Measurements from ENCODE around the gene SLC37A4. TPM values are rescaled to one million over a fixed set of nuclear protein-coding genes. Genes with fewer than 3 reads are reported as not detected.

SLC37A4 gene
- total and polyA plus RNA-seq, 3 donors from 2014 or later = 23.8 to 27.7 (median 26.0) TPM

- Histone ChIP-seq H3K4me1 (peaks cover 15% of the 10 kb centered on the region), H3K36me3 (ENCODE audit: low read depth, missing control alignments) (no peaks in the 10 kb centered on the region), H3K27me3 (no peaks in the 10 kb centered on the region), H3K4me3 (no peak overlapping the region), H3K27ac (no peak overlapping the region), H3K9me3 (no peaks in the 10 kb centered on the region)
- intact Hi-C loops (cut with DNase I; ENCODE audit: low total_unique reads) = no loop called here
- no peak for DNase-seq
- TF ChIP-seq POLR2A (IDR thresholded peaks at IDR 0.05) = no peak
- TF ChIP-seq, protein P1, sequence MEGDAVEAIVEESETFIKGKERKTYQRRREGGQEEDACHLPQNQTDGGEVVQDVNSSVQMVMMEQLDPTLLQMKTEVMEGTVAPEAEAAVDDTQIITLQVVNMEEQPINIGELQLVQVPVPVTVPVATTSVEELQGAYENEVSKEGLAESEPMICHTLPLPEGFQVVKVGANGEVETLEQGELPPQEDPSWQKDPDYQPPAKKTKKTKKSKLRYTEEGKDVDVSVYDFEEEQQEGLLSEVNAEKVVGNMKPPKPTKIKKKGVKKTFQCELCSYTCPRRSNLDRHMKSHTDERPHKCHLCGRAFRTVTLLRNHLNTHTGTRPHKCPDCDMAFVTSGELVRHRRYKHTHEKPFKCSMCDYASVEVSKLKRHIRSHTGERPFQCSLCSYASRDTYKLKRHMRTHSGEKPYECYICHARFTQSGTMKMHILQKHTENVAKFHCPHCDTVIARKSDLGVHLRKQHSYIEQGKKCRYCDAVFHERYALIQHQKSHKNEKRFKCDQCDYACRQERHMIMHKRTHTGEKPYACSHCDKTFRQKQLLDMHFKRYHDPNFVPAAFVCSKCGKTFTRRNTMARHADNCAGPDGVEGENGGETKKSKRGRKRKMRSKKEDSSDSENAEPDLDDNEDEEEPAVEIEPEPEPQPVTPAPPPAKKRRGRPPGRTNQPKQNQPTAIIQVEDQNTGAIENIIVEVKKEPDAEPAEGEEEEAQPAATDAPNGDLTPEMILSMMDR (IDR thresholded peaks at IDR 0.05) = no peak
- WGBS, 2 donors = 88 to 92% methylated on average over 5 of the region's 5 CpGs
Observed at GRCh38 chr11:119025541-119025940, 5.1 kb downstream of the SLC37A4 start.

- H3K27ac ChIP-seq = no peak overlapping the region
- H3K4me1 ChIP-seq = peaks cover 18% of the 10 kb centered on the region
- no peaks in the 10 kb centered on the region for H3K27me3 ChIP-seq
- intact Hi-C loops (cut with DNase I; ENCODE audit: low total_unique reads) = no loop called here
- H3K9me3 ChIP-seq = no peaks in the 10 kb centered on the region
- no peak for DNase-seq
- no peaks in the 10 kb centered on the region for H3K36me3 ChIP-seq (ENCODE audit: low read depth, missing control alignments)
- 74 to 96% methylated on average over 3 to 5 of the region's 5 CpGs for WGBS, 2 donors
- H3K4me3 ChIP-seq = no peak overlapping the region
- no peak for TF ChIP-seq POLR2A (IDR thresholded peaks at IDR 0.05)
- TF ChIP-seq, protein P1 (IDR thresholded peaks at IDR 0.05) = no peak
Observed at GRCh38 chr11:119025099-119025473, 5.6 kb downstream of the SLC37A4 start.

- H3K27ac ChIP-seq = no peak overlapping the region
- no peak for TF ChIP-seq POLR2A (IDR thresholded peaks at IDR 0.05)
Observed at GRCh38 chr11:119024430-119025098, 6.1 kb downstream of the SLC37A4 start.

GRCh38 chr11:119023741-119024140 is 6.9 kb downstream of the SLC37A4 start:
- Histone ChIP-seq H3K4me3 (no peak overlapping the region), H3K9me3 (no peaks in the 10 kb centered on the region), H3K27ac (no peak overlapping the region), H3K27me3 (no peaks in the 10 kb centered on the region), H3K36me3 (ENCODE audit: low read depth, missing control alignments) (no peaks in the 10 kb centered on the region), H3K4me1 (peaks cover 16% of the 10 kb centered on the region)
- intact Hi-C loops (cut with DNase I; ENCODE audit: low total_unique reads) = no loop called here
- no peak for DNase-seq
- TF ChIP-seq, protein P1 (IDR thresholded peaks at IDR 0.05) = no peak
- no peak for TF ChIP-seq POLR2A (IDR thresholded peaks at IDR 0.05)

More at GRCh38 chr11:119024430-119025098, 6.1 kb downstream of the SLC37A4 start:
- H3K9me3 ChIP-seq = no peaks in the 10 kb centered on the region
- 65 to 87% methylated on average over 13 to 15 of the region's 15 CpGs for WGBS, 2 donors
- no peak for DNase-seq
- H3K4me3 ChIP-seq = no peak overlapping the region
- no peaks in the 10 kb centered on the region for H3K36me3 ChIP-seq (ENCODE audit: low read depth, missing control alignments)
- intact Hi-C loops (cut with DNase I; ENCODE audit: low total_unique reads) = no loop called here
- H3K27me3 ChIP-seq = no peaks in the 10 kb centered on the region
- peaks cover 19% of the 10 kb centered on the region for H3K4me1 ChIP-seq

DNA sequence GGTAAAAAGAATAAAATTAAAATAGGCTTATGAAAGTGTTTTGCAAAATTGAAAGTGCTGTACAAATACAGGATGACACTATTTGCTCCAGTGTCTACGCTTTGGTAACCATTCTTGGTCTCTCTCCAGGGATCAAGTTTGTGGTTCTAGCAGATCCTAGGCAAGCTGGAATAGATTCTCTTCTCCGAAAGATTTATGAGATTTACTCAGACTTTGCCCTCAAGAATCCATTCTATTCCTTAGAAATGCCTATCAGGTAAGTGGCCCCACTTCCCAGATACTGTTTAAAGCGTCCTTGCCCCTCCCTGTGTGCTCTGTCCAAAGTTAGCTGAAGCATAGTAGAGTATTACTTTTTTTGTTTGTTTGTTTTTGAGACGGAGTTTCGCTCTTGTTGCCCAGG is 9.0 kb downstream of the SLC37A4 start:
- no peak for TF ChIP-seq POLR2A (IDR thresholded peaks at IDR 0.05)
- TF ChIP-seq, protein P1 (IDR thresholded peaks at IDR 0.05) = no peak
- intact Hi-C loops (cut with DNase I; ENCODE audit: low total_unique reads) = no loop called here
- WGBS, 2 donors = 94 to 95% methylated on average over 5 of the region's 5 CpGs
- H3K27ac ChIP-seq = no peak overlapping the region
- H3K4me1 ChIP-seq = peaks cover 15% of the 10 kb centered on the region
- no peaks in the 10 kb centered on the region for H3K9me3 ChIP-seq
- H3K4me3 ChIP-seq = no peak overlapping the region
- H3K27me3 ChIP-seq = no peaks in the 10 kb centered on the region
- H3K36me3 ChIP-seq (ENCODE audit: low read depth, missing control alignments) = no peaks in the 10 kb centered on the region
- DNase-seq = no peak

Data from testis (tissue), 3 donors.